H1 (cell line): Measurements from ENCODE around the gene TRNAU1AP. TPM values are rescaled to one million over a fixed set of nuclear protein-coding genes. Genes with fewer than 3 reads are reported as not detected.

Source experiments
- ASH2L ChIP-seq: fragments of 200-600, 300-600 bp; sonication (generic); IDR thresholded peaks from one replicate; pipeline ENCODE4 v1.7.1; 2017; ENCODE audit warnings: low read length
- ATF2 ChIP-seq: IDR thresholded peaks from 2 replicates; pipeline ENCODE4 v1.6.1; 2012; ENCODE audit warnings: low read length, inconsistent platforms
- ATF3 ChIP-seq: IDR thresholded peaks from 2 replicates; pipeline ENCODE4 v1.6.1; 2011; ENCODE audit warnings: low read depth, mild to moderate bottlenecking, low read length; ENCODE audit not compliant: insufficient read depth
- BCL11A ChIP-seq, 2 experiments: IDR thresholded peaks; one replicate each; pipeline ENCODE4 v1.6.1; 2011; ENCODE audit warnings: low read depth in 2 of 2, low read length in 2 of 2, mild to moderate bottlenecking in 2 of 2
- BRCA1 ChIP-seq: IDR thresholded peaks from 2 replicates; pipeline ENCODE4 v1.6.1; 2012; ENCODE audit warnings: low read depth, low read length, improper control_type of control experiment
- CEBPB ChIP-seq: IDR thresholded peaks from 2 replicates; pipeline ENCODE4 v1.6.1; 2012; ENCODE audit warnings: low read depth, low read length
- EGR1 ChIP-seq: IDR thresholded peaks from 2 replicates; pipeline ENCODE4 v1.6.1; 2011; ENCODE audit warnings: low read depth, low read length, borderline replicate concordance
- FOSL1 ChIP-seq: IDR thresholded peaks from 2 replicates; pipeline ENCODE4 v1.6.1; 2011; ENCODE audit warnings: mild to moderate bottlenecking, low read depth, low read length, moderate library complexity; ENCODE audit not compliant: insufficient read depth
- GTF2F1 ChIP-seq: IDR thresholded peaks from 2 replicates; pipeline ENCODE4 v1.6.1; 2012; ENCODE audit warnings: low read depth, low read length, improper control_type of control experiment, borderline replicate concordance
- JUN ChIP-seq: IDR thresholded peaks from 2 replicates; pipeline ENCODE4 v1.6.1; 2011; ENCODE audit warnings: low read depth, mild to moderate bottlenecking, improper control_type of control experiment, low read length
- KDM1A ChIP-seq: fragments of 200-600, 300-600 bp; sonication (generic); IDR thresholded peaks from 2 replicates; pipeline ENCODE4 v1.7.1; 2016; ENCODE audit warnings: mild to moderate bottlenecking, low read length, borderline replicate concordance
- KDM4A ChIP-seq: IDR thresholded peaks from one replicate; pipeline ENCODE4 v1.7.1; 2012; ENCODE audit warnings: low read depth, mild to moderate bottlenecking, moderate library complexity, low read length, inconsistent platforms; ENCODE audit not compliant: severe bottlenecking
- POLR2A ChIP-seq, 2 experiments: IDR thresholded peaks; 1 replicate in 1 of 2; 2 replicates in 1 of 2; pipeline ENCODE4 v1.6.1; 2011; ENCODE audit warnings: low read depth in 2 of 2, low read length in 2 of 2, mild to moderate bottlenecking in 2 of 2; ENCODE audit errors: control extremely low read depth in 1 of 2
- RXRA ChIP-seq: IDR thresholded peaks from 2 replicates; pipeline ENCODE4 v1.6.1; 2011; ENCODE audit warnings: low read depth, mild to moderate bottlenecking, low read length, moderate library complexity; ENCODE audit not compliant: insufficient read depth
- SIN3A ChIP-seq, 2 experiments: IDR thresholded peaks in 1 of 2; conservative IDR thresholded peaks in 1 of 2; 2 replicates each; pipeline ENCODE4 v1.6.1; 2011 to 2012; ENCODE audit warnings: low read length in 2 of 2, improper control_type of control experiment in 1 of 2, low read depth in 1 of 2, mild to moderate bottlenecking in 1 of 2
- SIRT6 ChIP-seq: IDR thresholded peaks from one replicate; pipeline ENCODE4 v1.7.1; 2012; ENCODE audit warnings: low read length, inconsistent platforms
- SIX5 ChIP-seq: IDR thresholded peaks from 2 replicates; pipeline ENCODE4 v1.6.1; 2011; ENCODE audit warnings: mild to moderate bottlenecking, low read depth, low read length
- SP1 ChIP-seq: IDR thresholded peaks from 2 replicates; pipeline ENCODE4 v1.6.1; 2011; ENCODE audit warnings: low read depth, low read length
- SP4 ChIP-seq: IDR thresholded peaks from 2 replicates; pipeline ENCODE4 v1.6.1; 2012; ENCODE audit warnings: low read length, inconsistent platforms
- TCF12 ChIP-seq: IDR thresholded peaks from 2 replicates; pipeline ENCODE4 v1.6.1; 2011; ENCODE audit warnings: low read depth, mild to moderate bottlenecking, low read length
- USF2 ChIP-seq: IDR thresholded peaks from 2 replicates; pipeline ENCODE4 v1.6.1; 2011; ENCODE audit warnings: low read length, improper control_type of control experiment
- polyA plus RNA-seq, 7 experiments: library from polyadenylated mRNA; depleted of rRNA in 3 of 7; stranded (reverse) in 5 of 7; unstranded in 2 of 7; fragments of >200 nt in 5 of 7; fragments of 200-250 nt in 2 of 7; gene quantifications; 1 replicate in 5 of 7; 2 replicates in 1 of 7; 4 replicates in 1 of 7; pipeline versions ENCODE4 v1.2.1 to v1.2.3, GENCODE V29; 2011 to 2013; ENCODE audit warnings: missing spikeins in 2 of 7, mixed read lengths in 2 of 7
- total RNA-seq: library from RNA; stranded (reverse); fragmentation: NEBNext Ultra II Directional; extraction: Animal tissue kit (Norgen Biotek cat#: 25700); gene quantifications from 2 replicates; pipeline ENCODE4 v1.2.1, GENCODE V29; 2021

The TRNAU1AP gene
- total and polyA plus RNA-seq, 2 of the 8 experiments (the other 6 are each of a cell fraction or from before 2014, with no cell fraction given) = 35.2 to 37.1 TPM

GRCh38 chr1:28510273-28510969 is 42.5 kb upstream of the TRNAU1AP start (continued):
- TF ChIP-seq EGR1 = 0 out of 2 replicates have a peak, but pooled peaks have one; percentile 39
- TF ChIP-seq KDM1A = no peak
- no peak for TF ChIP-seq RXRA
- no peak for TF ChIP-seq SIX5
- peak; percentile 16; the same call in 1 of the 2 replicates for TF ChIP-seq BRCA1
- TF ChIP-seq JUN = no peak
- no peak for TF ChIP-seq FOSL1
- TF ChIP-seq POLR2A (IDR thresholded peaks at IDR 0.05; ENCODE audit: control extremely low read depth in 1 of 2, low read depth in 2 of 2, low read length in 2 of 2) = peak; percentile 91 to 100
- TF ChIP-seq ASH2L = no peak
- TF ChIP-seq ATF2 = peak; percentile 97
- no peak for TF ChIP-seq ATF3
- peak; percentile 85 for TF ChIP-seq SIRT6
- peak; percentile 75; the same call in 1 of the 2 replicates for TF ChIP-seq SP4
- TF ChIP-seq SP1 = no peak
- peak; percentile 54 for TF ChIP-seq KDM4A
- peak; percentile 47; the same call in 1 of the 2 replicates for TF ChIP-seq GTF2F1
- TF ChIP-seq BCL11A (IDR thresholded peaks at IDR 0.05; ENCODE audit: low read depth in 2 of 2, low read length in 2 of 2) = no peak
- 0 out of 2 replicates have a peak, but pooled peaks have one; percentile 2 for TF ChIP-seq USF2
- no peak for TF ChIP-seq TCF12
- no peak for TF ChIP-seq CEBPB
- peak in 1 of 2 experiments; percentile 59; a peak in 2 of 4 replicates for TF ChIP-seq SIN3A (conservative IDR thresholded peaks at IDR 0.05 in 1 of 2, IDR thresholded peaks at IDR 0.05 in 1 of 2; ENCODE audit: low read depth in 1 of 2, low read length in 2 of 2)
